ENCODE results near the gene PIP4K2C.
A peak's percentile ranks its signal among the peaks of the same experiment; 100 is the strongest.
"Not testable (repeated sequence)": the region's sequence is repeated elsewhere in the genome, so short reads cannot be mapped to it uniquely, and the experiment has no call there.

PIP4K2C gene

DNA sequence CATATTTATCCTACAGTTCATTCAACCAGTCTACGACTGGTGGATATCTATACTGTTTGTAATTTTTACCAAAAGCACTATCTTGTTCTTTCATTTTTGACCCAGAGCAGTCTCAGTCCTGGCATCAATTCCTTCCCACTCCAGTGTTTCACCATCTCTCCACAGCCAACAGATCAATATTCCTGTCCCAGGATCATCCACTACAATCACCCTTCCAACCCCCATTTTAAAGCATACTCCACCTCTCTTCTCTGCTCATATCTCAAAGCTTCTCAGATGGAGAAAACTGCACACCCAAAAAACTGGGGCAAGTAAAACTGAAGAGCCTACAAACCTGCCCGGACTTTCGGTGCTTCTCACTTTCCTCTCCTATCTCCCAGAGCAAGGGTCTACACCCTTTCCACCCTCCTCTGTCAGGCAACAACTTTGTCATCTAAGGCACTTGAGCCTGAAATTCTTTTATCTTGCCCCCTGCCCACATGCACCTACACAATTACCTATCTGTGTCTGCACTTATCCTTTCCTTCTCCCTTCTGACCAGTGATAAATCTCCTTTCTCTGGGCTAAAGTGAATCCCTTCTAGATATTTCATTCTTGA lies 4.1 kb upstream of the PIP4K2C start:
- no peak overlapping the region for H3K4me3 ChIP-seq (ENCODE audit: low read length)
- DNase-seq (ENCODE audit: low read depth) = no peak

DNA sequence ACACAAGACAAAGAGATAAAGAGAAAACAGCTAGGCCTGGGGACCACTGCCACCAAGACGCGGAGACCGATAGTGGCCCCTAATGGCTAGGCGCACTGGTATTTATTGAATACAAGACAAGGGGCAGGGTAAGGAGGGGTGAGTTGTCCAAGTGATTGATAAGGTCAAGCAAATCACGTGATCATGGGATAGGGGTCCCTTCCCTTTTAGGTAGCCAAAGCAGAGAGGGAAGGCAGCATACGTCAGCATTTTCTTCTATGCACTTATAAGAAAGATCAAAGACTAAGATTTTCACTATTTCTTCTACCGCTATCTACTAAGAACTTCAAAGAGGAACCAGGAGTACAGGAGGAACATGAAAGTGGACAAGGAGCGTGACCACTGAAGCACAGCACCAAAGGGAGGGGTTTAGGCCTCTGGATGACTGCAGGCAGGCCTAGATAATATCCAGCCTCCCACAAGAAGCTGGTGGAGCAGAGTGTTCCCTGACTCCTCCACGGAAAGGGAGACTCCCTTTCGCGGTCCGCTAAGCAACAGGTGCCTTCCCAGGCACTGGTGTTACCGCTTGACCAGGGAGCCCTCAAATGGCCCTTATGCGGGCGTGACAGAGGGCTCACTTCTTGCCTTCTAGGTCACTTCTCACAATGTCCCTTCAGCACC lies 1.9 kb upstream of the PIP4K2C start:
- not testable (repeated sequence) for H3K4me3 ChIP-seq (ENCODE audit: low read length); DNase-seq (ENCODE audit: low read depth)

More for the DNA sequence above, 4.1 kb upstream of the PIP4K2C start:
- TF ChIP-seq, protein P1, sequence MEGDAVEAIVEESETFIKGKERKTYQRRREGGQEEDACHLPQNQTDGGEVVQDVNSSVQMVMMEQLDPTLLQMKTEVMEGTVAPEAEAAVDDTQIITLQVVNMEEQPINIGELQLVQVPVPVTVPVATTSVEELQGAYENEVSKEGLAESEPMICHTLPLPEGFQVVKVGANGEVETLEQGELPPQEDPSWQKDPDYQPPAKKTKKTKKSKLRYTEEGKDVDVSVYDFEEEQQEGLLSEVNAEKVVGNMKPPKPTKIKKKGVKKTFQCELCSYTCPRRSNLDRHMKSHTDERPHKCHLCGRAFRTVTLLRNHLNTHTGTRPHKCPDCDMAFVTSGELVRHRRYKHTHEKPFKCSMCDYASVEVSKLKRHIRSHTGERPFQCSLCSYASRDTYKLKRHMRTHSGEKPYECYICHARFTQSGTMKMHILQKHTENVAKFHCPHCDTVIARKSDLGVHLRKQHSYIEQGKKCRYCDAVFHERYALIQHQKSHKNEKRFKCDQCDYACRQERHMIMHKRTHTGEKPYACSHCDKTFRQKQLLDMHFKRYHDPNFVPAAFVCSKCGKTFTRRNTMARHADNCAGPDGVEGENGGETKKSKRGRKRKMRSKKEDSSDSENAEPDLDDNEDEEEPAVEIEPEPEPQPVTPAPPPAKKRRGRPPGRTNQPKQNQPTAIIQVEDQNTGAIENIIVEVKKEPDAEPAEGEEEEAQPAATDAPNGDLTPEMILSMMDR (conservative IDR thresholded peaks at IDR 0.05; ENCODE audit: low read depth, low read length) = no peak

DNA sequence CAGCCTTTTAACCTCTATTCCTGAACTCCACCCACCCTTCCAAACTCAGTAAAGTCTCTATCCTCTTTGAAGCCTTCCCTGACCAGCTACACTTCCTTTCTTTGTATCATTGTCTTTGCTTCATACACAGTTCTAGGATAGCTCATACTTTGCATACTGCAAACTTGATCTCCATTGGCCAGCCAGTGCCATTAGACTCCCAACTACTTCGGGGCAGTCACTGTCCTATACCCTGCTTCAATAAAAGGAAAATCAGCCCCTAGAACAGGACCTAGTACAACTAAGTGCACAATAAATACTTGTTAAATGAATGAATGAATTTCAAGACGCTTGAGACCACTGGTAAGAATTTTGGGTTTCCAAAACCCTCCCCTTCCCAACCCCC lies 521 bp upstream of the PIP4K2C start:
- H3K4me3 ChIP-seq (ENCODE audit: low read length) = peak overlapping the region; percentile 91
- no peak for DNase-seq (ENCODE audit: low read depth)
- TF ChIP-seq, protein P1 (conservative IDR thresholded peaks at IDR 0.05; ENCODE audit: low read depth, low read length) = no peak

DNA sequence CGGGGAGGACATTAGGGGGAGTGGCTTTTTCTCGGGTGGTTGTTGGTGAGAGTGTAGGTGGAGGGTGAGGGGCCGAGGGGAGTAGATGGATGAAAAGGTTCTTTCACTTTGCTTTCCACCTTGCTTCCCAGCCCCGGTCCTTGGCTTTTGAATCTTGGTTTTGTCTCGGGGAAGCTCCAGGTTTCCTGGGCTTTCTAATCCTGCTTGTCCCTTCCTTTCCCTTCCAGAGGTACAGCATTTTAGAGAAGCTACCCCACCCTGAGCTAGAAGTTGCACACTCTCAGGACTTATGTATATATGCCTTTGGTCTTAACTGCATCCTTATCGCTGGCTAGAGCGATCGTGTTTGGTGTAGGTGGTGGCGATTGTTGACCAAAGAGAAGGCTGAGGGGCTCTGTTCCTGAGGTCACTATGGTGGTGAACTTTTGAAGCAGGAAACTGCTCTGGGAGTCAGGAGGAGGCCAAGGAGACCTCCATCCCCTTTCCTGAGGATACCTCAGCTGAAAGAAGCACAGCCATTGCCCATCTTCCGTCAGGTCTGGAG lies 862 bp downstream of the PIP4K2C start:
- H3K4me3 ChIP-seq (ENCODE audit: low read length) = peak overlapping the region; percentile 91
- no peak for DNase-seq (ENCODE audit: low read depth)
- TF ChIP-seq, protein P1 (conservative IDR thresholded peaks at IDR 0.05; ENCODE audit: low read depth, low read length) = no peak

DNA sequence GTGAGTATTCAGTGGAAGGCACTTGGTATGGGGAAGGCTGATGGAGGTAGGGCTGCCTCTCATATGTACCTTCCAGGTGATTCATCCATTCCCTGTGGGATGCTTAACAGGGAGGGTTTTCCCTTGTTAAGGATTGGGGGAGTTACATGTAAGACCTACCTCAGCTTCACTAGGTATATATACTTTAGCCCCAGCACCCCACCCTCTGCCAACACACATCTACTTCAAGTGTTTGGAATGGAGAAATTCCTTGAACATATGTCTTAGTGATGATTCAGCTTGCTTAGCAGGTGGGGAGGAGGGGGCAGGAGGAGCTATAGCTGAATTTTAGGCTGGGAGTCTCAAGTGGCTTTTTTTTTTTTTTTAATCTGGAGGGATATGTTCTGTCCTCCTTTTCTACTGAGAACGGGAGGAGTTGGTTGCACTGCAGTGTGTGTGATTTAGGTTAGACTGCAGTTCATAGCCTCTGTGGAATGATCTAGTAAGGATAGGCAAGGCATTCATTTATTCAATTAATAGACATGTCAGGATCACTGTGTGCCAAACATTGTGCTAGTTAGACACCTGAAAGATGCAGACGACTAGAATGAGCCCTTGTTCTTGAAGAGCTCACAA lies 1.7 kb downstream of the PIP4K2C start:
- H3K4me3 ChIP-seq (ENCODE audit: low read length) = no peak overlapping the region
- TF ChIP-seq, protein P1 (conservative IDR thresholded peaks at IDR 0.05; ENCODE audit: low read depth, low read length) = no peak
- no peak for DNase-seq (ENCODE audit: low read depth)

DNA sequence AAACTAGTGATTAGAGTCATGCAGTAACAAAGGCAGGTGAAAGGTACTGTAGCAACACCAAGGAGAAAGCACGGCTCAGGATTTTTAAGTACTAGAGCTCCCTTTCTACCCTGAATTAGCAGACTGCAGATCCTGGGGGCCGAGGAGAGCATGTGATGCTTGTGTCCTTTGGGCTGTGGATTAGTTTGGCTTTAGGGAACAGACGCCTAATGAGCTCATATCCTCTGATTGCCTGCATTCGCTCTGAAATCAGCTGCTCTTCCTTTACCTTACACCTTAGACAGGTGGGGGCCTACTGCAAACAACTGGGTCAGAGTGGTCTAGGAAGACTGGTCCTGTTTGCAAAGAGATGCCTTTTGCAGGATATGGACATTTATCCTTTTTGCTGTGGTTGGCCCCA lies 2.2 kb downstream of the PIP4K2C start:
- H3K4me3 ChIP-seq (ENCODE audit: low read length) = no peak overlapping the region
- TF ChIP-seq, protein P1 (conservative IDR thresholded peaks at IDR 0.05; ENCODE audit: low read depth, low read length) = no peak
- DNase-seq (ENCODE audit: low read depth) = no peak

DNA sequence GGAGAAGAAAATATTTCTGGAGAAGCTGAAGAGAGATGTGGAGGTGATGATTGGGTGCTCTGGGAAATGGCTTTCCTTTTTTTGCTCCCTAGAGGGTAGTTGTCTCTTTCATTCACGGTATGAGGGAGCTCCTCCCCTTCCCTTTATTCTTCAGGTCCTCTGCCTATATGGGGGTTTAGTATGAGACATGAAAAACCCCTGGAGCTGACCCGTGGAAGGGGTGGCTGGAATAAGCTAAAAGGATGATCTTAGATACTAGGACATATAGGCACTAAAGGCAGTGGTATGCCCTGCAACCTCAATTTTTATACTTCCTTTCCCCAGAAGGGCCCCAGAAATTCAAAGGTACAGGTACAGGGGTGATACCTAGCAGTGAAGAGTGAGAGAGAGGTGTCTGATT lies 9.4 kb downstream of the PIP4K2C start:
- DNase-seq (ENCODE audit: low read depth) = no peak
- TF ChIP-seq, protein P1 (conservative IDR thresholded peaks at IDR 0.05; ENCODE audit: low read depth, low read length) = no peak
- H3K4me3 ChIP-seq (ENCODE audit: low read length) = no peak overlapping the region
